K562 (cell line): ENCODE data around the gene HELB. TPM values are rescaled to one million over a fixed set of nuclear protein-coding genes. Genes with fewer than 3 reads are reported as not detected.

Source experiments
- FOXM1 ChIP-seq, 2 experiments: fragments of 450-650 bp in 1 of 2; sonication (generic) in 1 of 2; formaldehyde crosslinking in 1 of 2; IDR thresholded peaks; 2 replicates each; pipeline versions ENCODE4 v1.6.1 to v1.9.0; 2017 to 2022; ENCODE audit warnings: low read depth in 2 of 2, mild to moderate bottlenecking in 2 of 2, missing genetic modification reagents in 1 of 2, moderate library complexity in 1 of 2
- RBM14 ChIP-seq: fragments of 200-400 bp; formaldehyde crosslinking; IDR thresholded peaks from 2 replicates; pipeline ENCODE4 v1.6.1; 2018; ENCODE audit warnings: low read depth, mild to moderate bottlenecking, low read length, moderate library complexity, borderline replicate concordance; ENCODE audit not compliant: insufficient read depth
- RBM34 ChIP-seq: fragments of 200-400 bp; formaldehyde crosslinking; IDR thresholded peaks from 2 replicates; pipeline ENCODE4 v1.6.1; 2018; ENCODE audit warnings: low read length, borderline replicate concordance; ENCODE audit not compliant: insufficient read depth
- SMAD1 ChIP-seq: fragments of 150-350 bp; IDR thresholded peaks from 2 replicates; pipeline ENCODE4 v1.6.1; 2014; ENCODE audit warnings: low read length, low read depth; ENCODE audit not compliant: partially characterized antibody
- ZNF146 ChIP-seq: IDR thresholded peaks from one replicate; pipeline ENCODE4 v1.6.1; 2018; ENCODE audit warnings: missing compliant biosample characterization; ENCODE audit not compliant: unreplicated experiment
- polyA plus RNA-seq, 8 experiments: library from polyadenylated mRNA; depleted of rRNA in 4 of 8; stranded (reverse) in 5 of 8; unstranded in 3 of 8; fragments of >200 nt; fragmentation: Nextera tagmentation in 2 of 8; fragmentation: Illumina TruSeq in 1 of 8; extraction: Ambion mirVana in 2 of 8; extraction: Trizol in 1 of 8; gene quantifications; 2 replicates each; pipeline versions ENCODE4 v1.2.1 to v1.2.3, GENCODE V29; 2011 to 2014; ENCODE audit warnings: inconsistent platforms in 1 of 8, missing spikeins in 1 of 8
- total RNA-seq, 7 experiments: library from RNA; depleted of rRNA in 6 of 7; stranded (reverse); fragments of >200 nt in 6 of 7; fragmentation: Illumina TruSeq in 2 of 7; extraction: Trizol in 2 of 7; gene quantifications; 2 replicates each; pipeline versions ENCODE4 v1.2.1 to v1.2.3, GENCODE V29; 2011 to 2021; ENCODE audit warnings: low replicate concordance in 1 of 7
- TF ChIP-seq, protein P1 (sequence below): fragments of 450-650 bp; IDR thresholded peaks from 2 replicates; pipeline ENCODE4 v1.6.1; 2016
- TF ChIP-seq, protein P2 (sequence below), 2 experiments: fragments of 450-650 bp; IDR thresholded peaks; 2 replicates each; pipeline ENCODE4 v1.6.1; 2018; ENCODE audit warnings: mild to moderate bottlenecking in 2 of 2, low read depth in 1 of 2; ENCODE audit not compliant: partially characterized antibody in 2 of 2
- TF ChIP-seq, protein P3 (sequence below): fragments of 450-650 bp; IDR thresholded peaks from 2 replicates; pipeline ENCODE4 v1.6.1; 2016; ENCODE audit warnings: borderline replicate concordance
- TF ChIP-seq, protein P4 (sequence below), 2 experiments: fragments of 450-650 bp; conservative IDR thresholded peaks; 2 replicates each; pipeline ENCODE4 v1.6.1; 2017; ENCODE audit warnings: mild to moderate bottlenecking in 2 of 2, moderate library complexity in 2 of 2

HELB gene
- total and polyA plus RNA-seq, 9 of the 15 experiments (the other 6 are each of a cell fraction or from before 2014, with no cell fraction given): 0.74 to 7.6 (median 2.4) TPM

DNA sequence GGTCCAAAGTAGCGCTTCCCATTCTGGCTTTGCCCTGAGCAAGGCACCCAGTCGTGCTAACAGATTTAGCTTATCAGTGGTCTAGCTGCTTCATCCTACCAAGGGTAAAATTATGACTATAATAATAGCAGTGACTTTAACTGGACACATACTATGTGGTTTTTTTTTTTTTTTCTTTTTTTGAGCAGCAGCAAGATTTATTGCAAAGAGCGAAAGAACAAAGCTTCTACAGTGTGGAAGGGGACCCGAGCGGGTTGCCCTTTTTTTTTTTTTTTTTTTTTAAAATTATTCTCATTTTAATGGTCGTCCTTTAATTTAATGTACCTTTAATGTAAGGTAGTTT lies 505 bp downstream of the HELB start (continued):
- TF ChIP-seq SMAD1: no peak
- TF ChIP-seq, protein P1, sequence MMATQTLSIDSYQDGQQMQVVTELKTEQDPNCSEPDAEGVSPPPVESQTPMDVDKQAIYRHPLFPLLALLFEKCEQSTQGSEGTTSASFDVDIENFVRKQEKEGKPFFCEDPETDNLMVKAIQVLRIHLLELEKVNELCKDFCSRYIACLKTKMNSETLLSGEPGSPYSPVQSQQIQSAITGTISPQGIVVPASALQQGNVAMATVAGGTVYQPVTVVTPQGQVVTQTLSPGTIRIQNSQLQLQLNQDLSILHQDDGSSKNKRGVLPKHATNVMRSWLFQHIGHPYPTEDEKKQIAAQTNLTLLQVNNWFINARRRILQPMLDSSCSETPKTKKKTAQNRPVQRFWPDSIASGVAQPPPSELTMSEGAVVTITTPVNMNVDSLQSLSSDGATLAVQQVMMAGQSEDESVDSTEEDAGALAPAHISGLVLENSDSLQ: 0 out of 2 replicates have a peak, but pooled peaks have one; percentile 4
- TF ChIP-seq, protein P2, sequence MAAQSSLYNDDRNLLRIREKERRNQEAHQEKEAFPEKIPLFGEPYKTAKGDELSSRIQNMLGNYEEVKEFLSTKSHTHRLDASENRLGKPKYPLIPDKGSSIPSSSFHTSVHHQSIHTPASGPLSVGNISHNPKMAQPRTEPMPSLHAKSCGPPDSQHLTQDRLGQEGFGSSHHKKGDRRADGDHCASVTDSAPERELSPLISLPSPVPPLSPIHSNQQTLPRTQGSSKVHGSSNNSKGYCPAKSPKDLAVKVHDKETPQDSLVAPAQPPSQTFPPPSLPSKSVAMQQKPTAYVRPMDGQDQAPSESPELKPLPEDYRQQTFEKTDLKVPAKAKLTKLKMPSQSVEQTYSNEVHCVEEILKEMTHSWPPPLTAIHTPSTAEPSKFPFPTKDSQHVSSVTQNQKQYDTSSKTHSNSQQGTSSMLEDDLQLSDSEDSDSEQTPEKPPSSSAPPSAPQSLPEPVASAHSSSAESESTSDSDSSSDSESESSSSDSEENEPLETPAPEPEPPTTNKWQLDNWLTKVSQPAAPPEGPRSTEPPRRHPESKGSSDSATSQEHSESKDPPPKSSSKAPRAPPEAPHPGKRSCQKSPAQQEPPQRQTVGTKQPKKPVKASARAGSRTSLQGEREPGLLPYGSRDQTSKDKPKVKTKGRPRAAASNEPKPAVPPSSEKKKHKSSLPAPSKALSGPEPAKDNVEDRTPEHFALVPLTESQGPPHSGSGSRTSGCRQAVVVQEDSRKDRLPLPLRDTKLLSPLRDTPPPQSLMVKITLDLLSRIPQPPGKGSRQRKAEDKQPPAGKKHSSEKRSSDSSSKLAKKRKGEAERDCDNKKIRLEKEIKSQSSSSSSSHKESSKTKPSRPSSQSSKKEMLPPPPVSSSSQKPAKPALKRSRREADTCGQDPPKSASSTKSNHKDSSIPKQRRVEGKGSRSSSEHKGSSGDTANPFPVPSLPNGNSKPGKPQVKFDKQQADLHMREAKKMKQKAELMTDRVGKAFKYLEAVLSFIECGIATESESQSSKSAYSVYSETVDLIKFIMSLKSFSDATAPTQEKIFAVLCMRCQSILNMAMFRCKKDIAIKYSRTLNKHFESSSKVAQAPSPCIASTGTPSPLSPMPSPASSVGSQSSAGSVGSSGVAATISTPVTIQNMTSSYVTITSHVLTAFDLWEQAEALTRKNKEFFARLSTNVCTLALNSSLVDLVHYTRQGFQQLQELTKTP (IDR thresholded peaks at IDR 0.05; ENCODE audit: low read depth in 1 of 2, partially characterized antibody in 2 of 2): no peak
- TF ChIP-seq, protein P3, sequence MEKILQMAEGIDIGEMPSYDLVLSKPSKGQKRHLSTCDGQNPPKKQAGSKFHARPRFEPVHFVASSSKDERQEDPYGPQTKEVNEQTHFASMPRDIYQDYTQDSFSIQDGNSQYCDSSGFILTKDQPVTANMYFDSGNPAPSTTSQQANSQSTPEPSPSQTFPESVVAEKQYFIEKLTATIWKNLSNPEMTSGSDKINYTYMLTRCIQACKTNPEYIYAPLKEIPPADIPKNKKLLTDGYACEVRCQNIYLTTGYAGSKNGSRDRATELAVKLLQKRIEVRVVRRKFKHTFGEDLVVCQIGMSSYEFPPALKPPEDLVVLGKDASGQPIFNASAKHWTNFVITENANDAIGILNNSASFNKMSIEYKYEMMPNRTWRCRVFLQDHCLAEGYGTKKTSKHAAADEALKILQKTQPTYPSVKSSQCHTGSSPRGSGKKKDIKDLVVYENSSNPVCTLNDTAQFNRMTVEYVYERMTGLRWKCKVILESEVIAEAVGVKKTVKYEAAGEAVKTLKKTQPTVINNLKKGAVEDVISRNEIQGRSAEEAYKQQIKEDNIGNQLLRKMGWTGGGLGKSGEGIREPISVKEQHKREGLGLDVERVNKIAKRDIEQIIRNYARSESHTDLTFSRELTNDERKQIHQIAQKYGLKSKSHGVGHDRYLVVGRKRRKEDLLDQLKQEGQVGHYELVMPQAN: peak; percentile 0; the same call in 1 of the 2 replicates
- TF ChIP-seq, protein P4, sequence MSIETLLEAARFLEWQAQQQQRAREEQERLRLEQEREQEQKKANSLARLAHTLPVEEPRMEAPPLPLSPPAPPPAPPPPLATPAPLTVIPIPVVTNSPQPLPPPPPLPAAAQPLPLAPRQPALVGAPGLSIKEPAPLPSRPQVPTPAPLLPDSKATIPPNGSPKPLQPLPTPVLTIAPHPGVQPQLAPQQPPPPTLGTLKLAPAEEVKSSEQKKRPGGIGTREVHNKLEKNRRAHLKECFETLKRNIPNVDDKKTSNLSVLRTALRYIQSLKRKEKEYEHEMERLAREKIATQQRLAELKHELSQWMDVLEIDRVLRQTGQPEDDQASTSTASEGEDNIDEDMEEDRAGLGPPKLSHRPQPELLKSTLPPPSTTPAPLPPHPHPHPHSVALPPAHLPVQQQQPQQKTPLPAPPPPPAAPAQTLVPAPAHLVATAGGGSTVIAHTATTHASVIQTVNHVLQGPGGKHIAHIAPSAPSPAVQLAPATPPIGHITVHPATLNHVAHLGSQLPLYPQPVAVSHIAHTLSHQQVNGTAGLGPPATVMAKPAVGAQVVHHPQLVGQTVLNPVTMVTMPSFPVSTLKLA (conservative IDR thresholded peaks at IDR 0.05): no peak
- TF ChIP-seq ZNF146 (CRISPR knock-in tag): no peak
- TF ChIP-seq RBM34: no peak
- no peak for TF ChIP-seq FOXM1 (IDR thresholded peaks at IDR 0.05; ENCODE audit: low read depth)
- peak; percentile 56; the same call in 1 of the 2 replicates for TF ChIP-seq FOXM1 (CRISPR knock-in tag; IDR thresholded peaks at IDR 0.05; ENCODE audit: low read depth)
- TF ChIP-seq RBM14: no peak
